HepG2 (cell line): ENCODE data around the gene MTHFD1. TPM values are rescaled to one million over a fixed set of nuclear protein-coding genes. Genes with fewer than 3 reads are reported as not detected.

ENCODE experiments used
- ATAC-seq: fragments of 200-7000 bp; cut with Tn5 transposase; 3 replicates; pipeline ENCODE4 v1.9.1; 2020; ENCODE audit warnings: mild to moderate bottlenecking, moderate library complexity
- BruUV-seq: library from RNA; stranded (reverse); fragments of 400-500 nt; replicated peaks from 2 replicates; lab custom pipeline; 2021; lab: Mats Ljungman, UMichigan
- CTCF ChIA-PET: fragments of 300-600 bp; formaldehyde crosslinking; extraction: SDS; loops from one replicate; lab custom pipeline; 2021; ENCODE audit warnings: low total read pairs, inconsistent platforms, low intra/inter-chr PET ratio; lab: Yijun Ruan, JAX
- POLR2A ChIA-PET: fragments of 350-600 bp; sonication (Branson Sonifier 250); formaldehyde crosslinking; loops from one replicate; lab custom pipeline; 2020; ENCODE audit warnings: antibody characterized with exemption, inconsistent platforms; lab: Yijun Ruan, JAX
- DNase-seq: peaks from one replicate; pipeline ENCODE4 v3.0.0-alpha.2; 2015; ENCODE audit warnings: low spot score
- FAIRE-seq: peaks from 3 replicates; lab custom pipeline; 2011; peaks lifted over from hg19 to GRCh38; lab: Jason Lieb, UNC
- H2AFZ ChIP-seq: one replicate; pipeline ENCODE4 v1.6.1; 2011; ENCODE audit warnings: low read length, inconsistent platforms
- H3K27ac ChIP-seq: fragments of 300-600 bp; 3 replicates; pipeline ENCODE4 v1.8.0; 2011; ENCODE audit warnings: mixed run types, mild to moderate bottlenecking, mixed read lengths, low read length, inconsistent platforms; ENCODE audit not compliant: insufficient read depth; ENCODE audit errors: extremely low read length
- H3K27me3 ChIP-seq, 2 experiments: fragments of 200-600 bp in 1 of 2; 2 replicates in 1 of 2; 3 replicates in 1 of 2; pipeline versions ENCODE4 v1.6.0 to v1.8.0; 2011; ENCODE audit warnings: low read length in 2 of 2, mild to moderate bottlenecking in 2 of 2, moderate library complexity in 2 of 2, inconsistent platforms in 1 of 2; ENCODE audit not compliant: insufficient read depth in 2 of 2, control insufficient read depth in 1 of 2
- H3K36me3 ChIP-seq, 2 experiments: fragments of 200-600 bp in 1 of 2; replicated peaks in 1 of 2; 2 replicates in 1 of 2; 3 replicates in 1 of 2; pipeline versions ENCODE4 v1.5.1 to v1.8.0; 2011; ENCODE audit warnings: low read length in 2 of 2, inconsistent platforms in 1 of 2; ENCODE audit not compliant: insufficient read depth in 2 of 2, control insufficient read depth in 1 of 2
- H3K4me1 ChIP-seq: 2 replicates; pipeline ENCODE4 v1.5.1; 2012; ENCODE audit warnings: low read length, inconsistent platforms; ENCODE audit not compliant: insufficient read depth
- H3K4me2 ChIP-seq: 2 replicates; pipeline ENCODE4 v1.6.0; 2011; ENCODE audit warnings: low read depth, low read length, inconsistent platforms
- H3K4me3 ChIP-seq, 3 experiments: fragments of 200-600 bp in 1 of 3; sonication (generic), shearing (Covaris generic) in 1 of 3; replicated peaks in 1 of 3; 2 replicates each; pipeline ENCODE4 v1.5.1; 2011 to 2016; ENCODE audit warnings: low read length in 3 of 3, inconsistent platforms in 2 of 3, low read depth in 2 of 3, mild to moderate bottlenecking in 2 of 3, control low read depth in 1 of 3, mixed read lengths in 1 of 3; ENCODE audit not compliant: insufficient read depth in 1 of 3
- H3K79me2 ChIP-seq: one replicate; pipeline ENCODE4 v1.6.1; 2011; ENCODE audit warnings: low read length, inconsistent platforms; ENCODE audit not compliant: insufficient read depth
- H3K9ac ChIP-seq: 2 replicates; pipeline ENCODE4 v1.6.0; 2011; ENCODE audit warnings: mild to moderate bottlenecking, low read depth, low read length, inconsistent platforms; ENCODE audit not compliant: insufficient read depth
- H3K9me3 ChIP-seq: 2 replicates; pipeline ENCODE4 v1.5.1; 2012; ENCODE audit warnings: mild to moderate bottlenecking, low read length
- H4K20me1 ChIP-seq: 2 replicates; pipeline ENCODE4 v1.6.0; 2011; ENCODE audit warnings: inconsistent platforms, mild to moderate bottlenecking, low read length, moderate library complexity; ENCODE audit not compliant: insufficient read depth
- BORCS8-MEF2B ChIP-seq: sonication (generic); formaldehyde crosslinking; IDR thresholded peaks from 2 replicates; pipeline ENCODE4 v1.8.0; 2022; ENCODE audit warnings: mild to moderate bottlenecking, missing genetic modification reagents
- CHD2 ChIP-seq: IDR thresholded peaks from 2 replicates; pipeline ENCODE4 v1.6.1; 2011; ENCODE audit warnings: low read depth, low read length, improper control_type of control experiment
- ELF1 ChIP-seq: sonication (generic); formaldehyde crosslinking; IDR thresholded peaks from 2 replicates; pipeline ENCODE4 v1.4.0; 2020; ENCODE audit warnings: missing genetic modification reagents
- GABPB1 ChIP-seq: IDR thresholded peaks from 2 replicates; pipeline ENCODE4 v1.6.1; 2016; ENCODE audit warnings: mild to moderate bottlenecking, missing genetic modification reagents, moderate library complexity, missing compliant biosample characterization
- HBP1 ChIP-seq: IDR thresholded peaks from 2 replicates; pipeline ENCODE4 v1.6.1; 2016; ENCODE audit warnings: low read depth, control low read depth
- IRF1 ChIP-seq: sonication (generic); formaldehyde crosslinking; IDR thresholded peaks from 2 replicates; pipeline ENCODE4 v1.4.0; 2020; ENCODE audit warnings: low read depth, mild to moderate bottlenecking, missing genetic modification reagents
- MED13 ChIP-seq: sonication (generic); formaldehyde crosslinking; IDR thresholded peaks from 2 replicates; pipeline ENCODE4 v1.5.0; 2020; ENCODE audit warnings: missing genetic modification reagents
- NFIB ChIP-seq: sonication (generic); formaldehyde crosslinking; IDR thresholded peaks from 2 replicates; pipeline ENCODE4 v1.9.0; 2021; ENCODE audit warnings: missing genetic modification reagents, mild to moderate bottlenecking, borderline replicate concordance
- NR2F2 ChIP-seq: IDR thresholded peaks from 2 replicates; pipeline ENCODE4 v1.6.1; 2012; ENCODE audit warnings: low read depth, inconsistent platforms, borderline replicate concordance
- SETDB1 ChIP-seq: sonication (generic); formaldehyde crosslinking; IDR thresholded peaks from 2 replicates; pipeline ENCODE4 v1.5.1; 2020; ENCODE audit warnings: missing genetic modification reagents, mild to moderate bottlenecking, borderline replicate concordance
- SP5 ChIP-seq: IDR thresholded peaks from 2 replicates; pipeline ENCODE4 v1.6.1; 2016; ENCODE audit warnings: low read depth, borderline replicate concordance
- ZBTB39 ChIP-seq: sonication (generic); formaldehyde crosslinking; IDR thresholded peaks from 2 replicates; pipeline ENCODE4 v1.5.0; 2020; ENCODE audit warnings: missing genetic modification reagents
- ZNF205 ChIP-seq: IDR thresholded peaks from 2 replicates; pipeline ENCODE4 v1.6.1; 2018; ENCODE audit warnings: missing biosample characterization, missing genetic modification reagents
- WGBS: methylation state at CpG from one replicate; pipeline ENCODE4 v1.1.6; 2017; ENCODE audit warnings: low lambda C conversion rate; 5-methylcytosine and 5-hydroxymethylcytosine counted together
- in situ Hi-C: cut with HindIII; loops from 2 replicates; pipeline ENCODE4 v1.10.0; 2017; ENCODE audit warnings: low pct_unique_long_range_greater_than_20kb; ENCODE audit not compliant: extremely low pct_ligation_motif_present
- intact Hi-C: fragments of 100-400 bp; cut with micrococcal nuclease; formaldehyde crosslinking; loops from one replicate; pipeline ENCODE4 v1.10.0; 2022; ENCODE audit not compliant: unreplicated experiment
- polyA plus RNA-seq, 8 experiments: library from polyadenylated mRNA; depleted of rRNA in 3 of 8; stranded (reverse) in 7 of 8; unstranded in 1 of 8; fragments of >200 nt; fragmentation: Illumina TruSeq in 4 of 8; extraction: Trizol in 4 of 8; gene quantifications; 2 replicates each; pipeline versions ENCODE4 v1.2.1 to v1.2.3, GENCODE V29; 2011 to 2016; ENCODE audit warnings: low read depth in 4 of 8, missing spikeins in 1 of 8, mixed read lengths in 1 of 8; ENCODE audit not compliant: insufficient read depth in 1 of 8
- total RNA-seq, 5 experiments: library from RNA; depleted of rRNA; stranded (reverse); fragments of >200 nt; fragmentation: Illumina TruSeq; extraction: Trizol; gene quantifications; 2 replicates each; pipeline ENCODE4 v1.2.3, GENCODE V29; 2016; ENCODE audit warnings: low read depth in 1 of 5
- TF ChIP-seq, protein P1 (sequence below): sonication (generic); formaldehyde crosslinking; conservative IDR thresholded peaks from 2 replicates; pipeline ENCODE4 v1.4.0; 2020; ENCODE audit warnings: mild to moderate bottlenecking, missing genetic modification reagents, moderate library complexity

Gene MTHFD1
- total and polyA plus RNA-seq, 2 of the 13 experiments (the other 11 are each of a cell fraction or from before 2014, with no cell fraction given) = 31.0 to 106 TPM

- in situ Hi-C loops = no loop called here
- no TSS peak for BruUV-seq
- peaks cover 56% of the 10 kb centered on the region for H3K79me2 ChIP-seq
- no peaks in the 10 kb centered on the region for H3K9me3 ChIP-seq
- H3K27ac ChIP-seq = peak within 1 kb of the TSS; percentile 99
- intact Hi-C loops = no loop called here
- WGBS = under 1% methylated on average over 21 of the region's 63 CpGs
- H4K20me1 ChIP-seq = peaks cover 23% of the 10 kb centered on the region
- CTCF ChIA-PET = no interaction called here
- H3K9ac ChIP-seq = peak within 1 kb of the TSS; percentile 95
- FAIRE-seq = no peak
- H3K4me2 ChIP-seq = peak within 1 kb of the TSS; percentile 91
- H3K4me1 ChIP-seq = peaks cover 69% of the 10 kb centered on the region
- ATAC-seq = peak; percentile 79
- peak; percentile 74 for DNase-seq
- H3K27me3 ChIP-seq = no peaks in the 10 kb centered on the region; a peak in 1 of 5 replicates
- peak within 1 kb of the TSS; percentile 93 to 98 (median 96) for H3K4me3 ChIP-seq
- POLR2A ChIA-PET = interaction anchor here (0.6 to 1.9 kb wide), 15 partner anchors 9 to 438 kb away, joined by 3 to 17 read pairs (median 3); partner anchors contain the start of genes GPX2 and MTHFD1
- H2AFZ ChIP-seq = no peak within 1 kb of the TSS
- no peaks in the 10 kb centered on the region for H3K36me3 ChIP-seq
- TF ChIP-seq ELF1 (CRISPR knock-in tag) = no peak
- no peak for TF ChIP-seq NFIB (CRISPR knock-in tag)
- TF ChIP-seq HBP1 (CRISPR knock-in tag) = 0 out of 2 replicates have a peak, but pooled peaks have one; percentile 49
- no peak for TF ChIP-seq SETDB1 (CRISPR knock-in tag)
- TF ChIP-seq, protein P1, sequence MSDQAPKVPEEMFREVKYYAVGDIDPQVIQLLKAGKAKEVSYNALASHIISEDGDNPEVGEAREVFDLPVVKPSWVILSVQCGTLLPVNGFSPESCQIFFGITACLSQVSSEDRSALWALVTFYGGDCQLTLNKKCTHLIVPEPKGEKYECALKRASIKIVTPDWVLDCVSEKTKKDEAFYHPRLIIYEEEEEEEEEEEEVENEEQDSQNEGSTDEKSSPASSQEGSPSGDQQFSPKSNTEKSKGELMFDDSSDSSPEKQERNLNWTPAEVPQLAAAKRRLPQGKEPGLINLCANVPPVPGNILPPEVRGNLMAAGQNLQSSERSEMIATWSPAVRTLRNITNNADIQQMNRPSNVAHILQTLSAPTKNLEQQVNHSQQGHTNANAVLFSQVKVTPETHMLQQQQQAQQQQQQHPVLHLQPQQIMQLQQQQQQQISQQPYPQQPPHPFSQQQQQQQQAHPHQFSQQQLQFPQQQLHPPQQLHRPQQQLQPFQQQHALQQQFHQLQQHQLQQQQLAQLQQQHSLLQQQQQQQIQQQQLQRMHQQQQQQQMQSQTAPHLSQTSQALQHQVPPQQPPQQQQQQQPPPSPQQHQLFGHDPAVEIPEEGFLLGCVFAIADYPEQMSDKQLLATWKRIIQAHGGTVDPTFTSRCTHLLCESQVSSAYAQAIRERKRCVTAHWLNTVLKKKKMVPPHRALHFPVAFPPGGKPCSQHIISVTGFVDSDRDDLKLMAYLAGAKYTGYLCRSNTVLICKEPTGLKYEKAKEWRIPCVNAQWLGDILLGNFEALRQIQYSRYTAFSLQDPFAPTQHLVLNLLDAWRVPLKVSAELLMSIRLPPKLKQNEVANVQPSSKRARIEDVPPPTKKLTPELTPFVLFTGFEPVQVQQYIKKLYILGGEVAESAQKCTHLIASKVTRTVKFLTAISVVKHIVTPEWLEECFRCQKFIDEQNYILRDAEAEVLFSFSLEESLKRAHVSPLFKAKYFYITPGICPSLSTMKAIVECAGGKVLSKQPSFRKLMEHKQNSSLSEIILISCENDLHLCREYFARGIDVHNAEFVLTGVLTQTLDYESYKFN = no peak; the same call in 1 of the 2 replicates
- no peak; the same call in 1 of the 2 replicates for TF ChIP-seq ZBTB39 (CRISPR knock-in tag)
- no peak for TF ChIP-seq IRF1
- TF ChIP-seq SP5 (CRISPR knock-in tag) = peak; percentile 10; the same call in 1 of the 2 replicates
- no peak for TF ChIP-seq BORCS8-MEF2B
- no peak for TF ChIP-seq CHD2
- no peak for TF ChIP-seq MED13 (CRISPR knock-in tag)
- peak; percentile 85 for TF ChIP-seq GABPB1 (CRISPR knock-in tag)
- TF ChIP-seq ZNF205 (CRISPR knock-in tag) = 0 out of 2 replicates have a peak, but pooled peaks have one; percentile 58
- TF ChIP-seq NR2F2 = no peak
These were observed 116.2 kb downstream of the MTHFD1 start, which contains the start of gene ZBTB1 for GRCh38 chr14:64504310-64504896. Gene ZBTB1, plus strand, starts transcription at chr14:64504770. Its CDS starts 16,735 bp downstream, at chr14:64521505.
